Measurements from ENCODE around the gene GABRD.

- TF ChIP-seq CTCF (IDR thresholded peaks at IDR 0.05; ENCODE audit: borderline replicate concordance, extremely low read depth, low read length, poor library complexity, severe bottlenecking) (no peak), EZH2 (IDR thresholded peaks at IDR 0.05; ENCODE audit: borderline replicate concordance, low read depth, low read length, severe bottlenecking) (no peak)
Measured at GRCh38 chr1:2047749-2048729, 28.9 kb downstream of the GABRD start.
